Limb (tissue), 2 donors: ENCODE measurements around the gene KL.
A peak's percentile ranks its signal among the peaks of the same experiment; 100 is the strongest.

Source experiments
- DNase-seq, 2 donors: peaks; one replicate each; pipeline ENCODE4 v3.0.0-alpha.2; 2016; ENCODE audit errors: extremely low spot score in 2 of 2

The KL gene

GRCh38 chr13:33080972-33081590, 64.9 kb downstream of the KL start:
- DNase-seq, result peak in 1 of 2 donors; percentile 32

GRCh38 chr13:33081666-33082065, 65.4 kb downstream of the KL start:
- DNase-seq, result no peak

GRCh38 chr13:33083054-33083453, 66.8 kb downstream of the KL start:
- no peak for DNase-seq

GRCh38 chr13:33087091-33087490, 70.9 kb downstream of the KL start:
- DNase-seq, result no peak

- DNase-seq, result no peak
Observed at GRCh38 chr13:33087790-33088189, 71.6 kb downstream of the KL start.

GRCh38 chr13:33089311-33089710, 73.1 kb downstream of the KL start:
- DNase-seq, result no peak

- no peak for DNase-seq
Observed at GRCh38 chr13:33090755-33091414, 74.7 kb downstream of the KL start.

GRCh38 chr13:33091415-33091774, 75.2 kb downstream of the KL start:
- DNase-seq, result no peak

- no peak for DNase-seq
Observed at GRCh38 chr13:33092073-33092987, 76.1 kb downstream of the KL start.

- DNase-seq, result no peak
Observed at GRCh38 chr13:33096886-33097605, 80.8 kb downstream of the KL start.

- no peak for DNase-seq
Observed at GRCh38 chr13:33099860-33100259, 83.6 kb downstream of the KL start.

- no peak for DNase-seq
Observed at GRCh38 chr13:33100886-33101285, 84.7 kb downstream of the KL start.

- DNase-seq, result no peak
Observed at GRCh38 chr13:33101835-33102234, 85.6 kb downstream of the KL start.

GRCh38 chr13:33103457-33103856, 87.2 kb downstream of the KL start:
- no peak for DNase-seq

- DNase-seq, result no peak
Observed at GRCh38 chr13:33105387-33106005, 89.3 kb downstream of the KL start.

GRCh38 chr13:33106656-33107360, 90.6 kb downstream of the KL start:
- DNase-seq, result no peak

- DNase-seq, result no peak
Observed at GRCh38 chr13:33107361-33107760, 91.1 kb downstream of the KL start.

GRCh38 chr13:33108620-33109019, 92.4 kb downstream of the KL start:
- DNase-seq, result no peak

GRCh38 chr13:33109271-33109697, 93.1 kb downstream of the KL start:
- DNase-seq, result no peak

- no peak for DNase-seq
Observed at GRCh38 chr13:33109801-33110200, 93.6 kb downstream of the KL start.

GRCh38 chr13:33110386-33110712, 94.1 kb downstream of the KL start:
- no peak for DNase-seq
